PC-3 (cell line): ENCODE results near the gene ERO1B. TPM values are rescaled to one million over a fixed set of nuclear protein-coding genes. Genes with fewer than 3 reads are reported as not detected.
"Not testable (repeated sequence)": the region's sequence is repeated elsewhere in the genome, so short reads cannot be mapped to it uniquely, and the experiment has no call there.

Source experiments
- ATAC-seq: fragments of 200-7000 bp; cut with Tn5 transposase; 2 replicates; pipeline ENCODE4 v1.9.1; 2020; ENCODE audit warnings: mild to moderate bottlenecking, moderate library complexity
- BruUV-seq: library from RNA; stranded (reverse); fragments of 400-500 nt; replicated peaks from 2 replicates; lab custom pipeline; 2021; lab: Mats Ljungman, UMichigan
- CTCF ChIA-PET: fragments of 300-600 bp; sonication (Branson Sonifier 250); formaldehyde crosslinking; loops from one replicate; lab custom pipeline; 2022; ENCODE audit warnings: antibody characterized with exemption; lab: Charles Lee
- POLR2A ChIA-PET: fragments of 300-600 bp; sonication (Branson Sonifier 250); formaldehyde crosslinking; loops from one replicate; lab custom pipeline; 2022; ENCODE audit warnings: antibody characterized with exemption; ENCODE audit not compliant: unreplicated experiment; lab: Charles Lee
- DNase-seq: peaks from one replicate; pipeline ENCODE4 v3.0.0-alpha.2; 2015
- H2AFZ ChIP-seq: fragments of 300-600 bp; sonication (generic); 2 replicates; pipeline ENCODE4 v1.6.0; 2016; ENCODE audit warnings: antibody characterized with exemption, low read length
- H3F3A ChIP-seq: fragments of 300-600 bp; sonication (generic); one replicate; pipeline ENCODE4 v1.6.0; 2017; ENCODE audit warnings: antibody characterized with exemption, low read length, control low read depth, mild to moderate bottlenecking; ENCODE audit not compliant: unreplicated experiment
- H3K27ac ChIP-seq: fragments of 300-600 bp; sonication (generic); 2 replicates; pipeline ENCODE4 v1.5.1; 2016; ENCODE audit warnings: mild to moderate bottlenecking, low read length
- H3K27me3 ChIP-seq: fragments of 300-600 bp; sonication (generic); 2 replicates; pipeline ENCODE4 v1.6.1; 2016; ENCODE audit warnings: low read length, mixed read lengths
- H3K36me3 ChIP-seq: fragments of 300-600 bp; sonication (generic); 2 replicates; pipeline ENCODE4 v1.6.1; 2016; ENCODE audit warnings: low read depth, mixed run types, low read length, mixed read lengths
- H3K4me1 ChIP-seq: fragments of 300-600 bp; sonication (generic); 2 replicates; pipeline ENCODE4 v1.5.1; 2016; ENCODE audit warnings: low read length; ENCODE audit not compliant: insufficient read depth
- H3K4me2 ChIP-seq: fragments of 300-600 bp; sonication (generic); 2 replicates; pipeline ENCODE4 v1.6.0; 2016; ENCODE audit warnings: low read length
- H3K4me3 ChIP-seq: fragments of 300-600 bp; sonication (generic); 2 replicates; pipeline ENCODE4 v1.5.1; 2016; ENCODE audit warnings: mild to moderate bottlenecking, low read length, mixed read lengths
- H3K79me2 ChIP-seq: fragments of 300-600 bp; sonication (generic); 2 replicates; pipeline ENCODE4 v1.6.1; 2017; ENCODE audit warnings: low read length, mixed read lengths
- H3K9ac ChIP-seq: fragments of 300-600 bp; sonication (generic); 2 replicates; pipeline ENCODE4 v1.6.0; 2016; ENCODE audit warnings: mild to moderate bottlenecking, low read length
- H3K9me2 ChIP-seq: fragments of 300-600 bp; sonication (generic); replicated peaks from 2 replicates; pipeline ENCODE4 v1.6.1; 2016; ENCODE audit warnings: mixed run types, low read length, mixed read lengths
- H3K9me3 ChIP-seq: fragments of 300-600 bp; sonication (generic); 2 replicates; pipeline ENCODE4 v1.6.1; 2016; ENCODE audit warnings: low read length, mixed read lengths
- H4K20me1 ChIP-seq: fragments of 300-600 bp; sonication (generic); 2 replicates; pipeline ENCODE4 v1.6.1; 2016; ENCODE audit warnings: low read length, mixed read lengths
- CTCF ChIP-seq: fragments of 300-600 bp; sonication (generic); conservative IDR thresholded peaks from 2 replicates; pipeline ENCODE4 v1.5.1; 2017; ENCODE audit warnings: antibody characterized with exemption, low read depth, mild to moderate bottlenecking, low read length
- EZH2 ChIP-seq: fragments of 300-600 bp; sonication (generic); IDR thresholded peaks from one replicate; pipeline ENCODE4 v1.6.1; 2017; ENCODE audit warnings: antibody characterized with exemption, mild to moderate bottlenecking, low read length; ENCODE audit not compliant: unreplicated experiment
- EZH2phosphoT487 ChIP-seq: fragments of 300-600 bp; sonication (generic); IDR thresholded peaks from 2 replicates; pipeline ENCODE4 v1.6.1; 2018; ENCODE audit warnings: mild to moderate bottlenecking, antibody characterized with exemption, low read length, borderline replicate concordance
- intact Hi-C: fragments of 100-400 bp; cut with micrococcal nuclease; formaldehyde crosslinking; loops from 2 replicates; pipeline ENCODE4 v1.9.0; 2023
- total RNA-seq: library from RNA; depleted of rRNA; stranded (reverse); fragments of >200 nt; gene quantifications from 2 replicates; pipeline ENCODE4 v1.2.3, GENCODE V29; 2014

The ERO1B gene
- total RNA-seq, 1 experiment from 2014 or later, result 0.95 TPM

GRCh38 chr1:236316437-236316836, 34.7 kb upstream of the ERO1B start:
- Histone ChIP-seq H3K9me2 (no peaks in the 10 kb centered on the region), H3K79me2 (no peaks in the 10 kb centered on the region), H4K20me1 (no peaks in the 10 kb centered on the region), H3F3A (no peaks in the 10 kb centered on the region), H3K9me3 (no peaks in the 10 kb centered on the region), H3K4me2 (no peak overlapping the region), H3K27ac (no peak overlapping the region), H3K9ac (no peak overlapping the region), H3K36me3 (no peaks in the 10 kb centered on the region), H2AFZ (no peak overlapping the region), H3K4me3 (no peak overlapping the region), H3K27me3 (no peaks in the 10 kb centered on the region), H3K4me1 (no peaks in the 10 kb centered on the region)
- intact Hi-C loops, result no loop called here
- TF ChIP-seq CTCF, result no peak
- no peak for TF ChIP-seq EZH2phosphoT487
- TF ChIP-seq EZH2, result no peak
- BruUV-seq, result no TSS peak
- ATAC-seq, result no peak
- ChIA-PET CTCF (no interaction called here), POLR2A (no interaction called here)
- DNase-seq, result no peak

DNA sequence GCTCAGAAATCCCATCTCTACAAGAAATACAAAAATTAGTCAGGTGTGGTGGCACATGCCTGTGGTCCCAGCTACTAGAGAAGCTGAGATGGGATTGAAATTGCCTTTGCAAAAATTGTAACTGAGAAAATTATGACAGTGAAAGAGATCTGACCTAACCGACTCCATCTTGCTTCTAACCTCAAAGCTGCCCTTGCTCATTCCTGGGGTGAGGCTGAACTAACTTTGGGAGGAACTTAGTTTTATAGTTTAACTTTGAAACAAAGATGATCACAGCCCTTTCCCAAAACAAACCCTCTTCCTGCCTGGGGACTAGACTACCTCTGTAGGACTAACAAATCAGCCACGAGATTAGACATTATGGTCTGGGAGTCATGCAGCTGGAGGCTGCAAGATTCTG, 33.8 kb upstream of the ERO1B start:
- ChIA-PET CTCF (no interaction called here), POLR2A (no interaction called here)
- Histone ChIP-seq H3K79me2 (no peaks in the 10 kb centered on the region), H3K27me3 (no peaks in the 10 kb centered on the region), H3F3A (no peaks in the 10 kb centered on the region), H3K9me3 (no peaks in the 10 kb centered on the region), H2AFZ (no peak overlapping the region), H3K9me2 (no peaks in the 10 kb centered on the region), H3K36me3 (no peaks in the 10 kb centered on the region), H3K4me3 (no peak overlapping the region), H3K4me1 (no peaks in the 10 kb centered on the region), H3K4me2 (no peak overlapping the region), H3K9ac (no peak overlapping the region), H4K20me1 (no peaks in the 10 kb centered on the region), H3K27ac (no peak overlapping the region)
- DNase-seq (no peak), ATAC-seq (no peak)
- intact Hi-C loops, result no loop called here
- BruUV-seq, result no TSS peak
- no peak for TF ChIP-seq EZH2phosphoT487
- TF ChIP-seq EZH2, result no peak
- TF ChIP-seq CTCF, result no peak

GRCh38 chr1:236315092-236315491, 33.3 kb upstream of the ERO1B start:
- TF ChIP-seq CTCF (no peak), EZH2 (no peak)
- no peak for DNase-seq
- H3K27me3 ChIP-seq, result no peaks in the 10 kb centered on the region
- intact Hi-C loops, result no loop called here
- H3K4me3 ChIP-seq, result no peak overlapping the region
- ATAC-seq, result no peak
- no peak overlapping the region for H3K4me2 ChIP-seq
- H3K9me3 ChIP-seq, result no peaks in the 10 kb centered on the region
- H3K36me3 ChIP-seq, result no peaks in the 10 kb centered on the region
- H3K79me2 ChIP-seq, result no peaks in the 10 kb centered on the region
- no peak overlapping the region for H3K27ac ChIP-seq
- H2AFZ ChIP-seq, result no peak overlapping the region
- no peaks in the 10 kb centered on the region for H4K20me1 ChIP-seq
- H3K9me2 ChIP-seq, result no peaks in the 10 kb centered on the region
- POLR2A ChIA-PET, result no interaction called here
- H3F3A ChIP-seq, result no peaks in the 10 kb centered on the region
- H3K4me1 ChIP-seq, result no peaks in the 10 kb centered on the region
- H3K9ac ChIP-seq, result no peak overlapping the region
- no TSS peak for BruUV-seq
- CTCF ChIA-PET, result no interaction called here

- H3K9me3 ChIP-seq, H3K9ac ChIP-seq, H4K20me1 ChIP-seq, POLR2A ChIA-PET, H3K27me3 ChIP-seq, DNase-seq, H3K79me2 ChIP-seq, CTCF ChIA-PET, H3K4me1 ChIP-seq, ATAC-seq, H3F3A ChIP-seq, H3K36me3 ChIP-seq, H3K4me2 ChIP-seq, H3K9me2 ChIP-seq, H3K4me3 ChIP-seq, H3K27ac ChIP-seq, intact Hi-C loops, H2AFZ ChIP-seq, BruUV-seq: not testable (repeated sequence)
Observed at GRCh38 chr1:236314050-236314449, 32.3 kb upstream of the ERO1B start.
